T-cell (primary cell): ENCODE measurements around the gene XPNPEP2. TPM values are rescaled to one million over a fixed set of nuclear protein-coding genes. Genes with fewer than 3 reads are reported as not detected.

Source experiments
- ATAC-seq, 4 experiments: fragments of 200-7000 bp in 3 of 4; fragments of 150-1000 bp in 1 of 4; cut with Tn5 transposase; replicated peaks in 1 of 4; 1 replicate in 3 of 4; 2 replicates in 1 of 4; pipeline ENCODE4 v1.10.0; 2021; ENCODE audit warnings: moderate library complexity in 3 of 4, mild to moderate bottlenecking in 2 of 4, moderate number of reproducible peaks in 1 of 4
- CTCF ChIA-PET, 2 donors: fragments of 300-600 bp; sonication (Branson Sonifier 250); formaldehyde crosslinking; loops; one replicate each; lab custom pipeline; 2022; ENCODE audit warnings: antibody characterized with exemption in 2 of 2; lab: Charles Lee
- POLR2A ChIA-PET, 2 donors: fragments of 300-600 bp; sonication (Branson Sonifier 250); formaldehyde crosslinking; loops; one replicate each; lab custom pipeline; 2022; ENCODE audit warnings: antibody characterized with exemption in 2 of 2; lab: Charles Lee
- DNase-seq, 35 experiments: peaks; one replicate each; pipeline versions ENCODE4 v3.0.0 to v3.0.0-alpha.2; 2013 to 2023
- H3K27ac ChIP-seq: one replicate; pipeline ENCODE4 v1.5.1; 2013; ENCODE audit warnings: low read length
- H3K27me3 ChIP-seq, 2 experiments: replicated peaks in 1 of 2; 1 replicate in 1 of 2; 2 replicates in 1 of 2; pipeline versions ENCODE4 v1.6.1 to v1.7.0; 2013; ENCODE audit warnings: low read length in 1 of 2, mixed read lengths in 1 of 2; ENCODE audit not compliant: control insufficient read depth in 2 of 2, insufficient read depth in 2 of 2; ENCODE audit errors: extremely low read depth in 1 of 2
- H3K36me3 ChIP-seq, 2 donors: 1 replicate in 1 of 2; 2 replicates in 1 of 2; pipeline versions ENCODE4 v1.6.1 to v1.7.0; 2013; ENCODE audit warnings: low read length in 1 of 2; ENCODE audit not compliant: control insufficient read depth in 2 of 2, insufficient read depth in 1 of 2; ENCODE audit errors: extremely low read depth in 1 of 2
- H3K4me1 ChIP-seq, 2 experiments: 1 replicate in 1 of 2; 2 replicates in 1 of 2; pipeline versions ENCODE4 v1.6.1 to v1.7.0; 2013; ENCODE audit warnings: low read length in 2 of 2, mixed read lengths in 1 of 2; ENCODE audit not compliant: insufficient read depth in 2 of 2, control insufficient read depth in 1 of 2; ENCODE audit errors: extremely low read depth in 1 of 2
- H3K4me3 ChIP-seq, 2 donors: 1 replicate in 1 of 2; 2 replicates in 1 of 2; pipeline versions ENCODE4 v1.5.1 to v1.7.0; 2013; ENCODE audit warnings: mild to moderate bottlenecking in 2 of 2, low read length in 1 of 2, moderate library complexity in 1 of 2; ENCODE audit not compliant: control insufficient read depth in 1 of 2; ENCODE audit errors: extremely low read depth in 1 of 2
- H3K9me3 ChIP-seq: 2 replicates; pipeline ENCODE4 v1.7.0; 2013
- H3K27ac Mint-ChIP-seq, 2 donors: one replicate each; pipeline ENCODE4 v1.8.0; 2020 to 2021; ENCODE audit warnings: mild to moderate bottlenecking in 2 of 2, mixed read lengths in 2 of 2
- H3K27me3 Mint-ChIP-seq, 2 donors: one replicate each; pipeline ENCODE4 v1.8.0; 2021 to 2022; ENCODE audit warnings: mixed read lengths in 2 of 2
- H3K36me3 Mint-ChIP-seq: one replicate; pipeline ENCODE4 v1.8.0; 2021; ENCODE audit warnings: mixed read lengths
- H3K4me1 Mint-ChIP-seq, 3 donors: one replicate each; pipeline ENCODE4 v1.8.0; 2020 to 2022; ENCODE audit warnings: mixed read lengths in 3 of 3, mild to moderate bottlenecking in 1 of 3
- H3K4me3 Mint-ChIP-seq, 3 donors: one replicate each; pipeline ENCODE4 v1.8.0; 2020 to 2022; ENCODE audit warnings: mild to moderate bottlenecking in 3 of 3, mixed read lengths in 3 of 3, moderate library complexity in 3 of 3
- H3K9me3 Mint-ChIP-seq, 3 donors: one replicate each; pipeline ENCODE4 v1.8.0; 2020 to 2022; ENCODE audit warnings: mixed read lengths in 3 of 3
- WGBS: methylation state at CpG from one replicate; pipeline ENCODE4 v1.1.5; 2013; ENCODE audit warnings: missing lambda C conversion rate; ENCODE audit not compliant: insufficient coverage; 5-methylcytosine and 5-hydroxymethylcytosine counted together
- total RNA-seq, 35 experiments: library from RNA in 6 of 35; stranded (reverse) in 6 of 35; fragments of 120-200 nt in 1 of 35; gene quantifications; one replicate each; pipeline versions ENCODE4 v1.2.1 to v1.2.4 and lab custom pipeline; 2013 to 2026

XPNPEP2 gene
- total RNA-seq, 5 donors from 2014 or later (not counting 1 experiment from before 2014, with no cell fraction given): 0.20 to 0.84 (median 0.37) TPM; not detected in 1

- CTCF ChIA-PET: no interaction called here
- POLR2A ChIA-PET: no interaction called here
- DNase-seq: no peak
- Mint-ChIP-seq H3K27me3 (peaks cover 0 to 10% of the 10 kb centered on the region in 2 donors), H3K4me3 (no peak overlapping the region), H3K27ac (no peak overlapping the region), H3K4me1 (peaks cover 29 to 58% (median 29%) of the 10 kb centered on the region in 3 donors), H3K9me3 (no peaks in the 10 kb centered on the region), H3K36me3 (no peaks in the 10 kb centered on the region)
- WGBS: 88% methylated on average over 1 of the region's 2 CpGs
- H3K4me1 ChIP-seq: peaks cover 4 to 30% of the 10 kb centered on the region in 2 experiments
- no peak overlapping the region for H3K27ac ChIP-seq
- H3K4me3 ChIP-seq: no peak overlapping the region
- H3K36me3 ChIP-seq: no peaks in the 10 kb centered on the region
- no peaks in the 10 kb centered on the region for H3K27me3 ChIP-seq
- no peak for ATAC-seq
- H3K9me3 ChIP-seq: no peaks in the 10 kb centered on the region
These were observed 5.9 kb upstream of the XPNPEP2 start for GRCh38 chrX:129732857-129733256.

GRCh38 chrX:129733335-129733734 lies 5.4 kb upstream of the XPNPEP2 start:
- no peaks in the 10 kb centered on the region for H3K9me3 Mint-ChIP-seq
- H3K36me3 ChIP-seq: no peaks in the 10 kb centered on the region
- ChIA-PET POLR2A (no interaction called here), CTCF (no interaction called here)
- no peak for ATAC-seq
- peaks cover 4 to 35% of the 10 kb centered on the region in 2 experiments for H3K4me1 ChIP-seq
- H3K4me1 Mint-ChIP-seq: peaks cover 29 to 63% (median 33%) of the 10 kb centered on the region in 3 donors
- H3K36me3 Mint-ChIP-seq: no peaks in the 10 kb centered on the region
- no peak overlapping the region for H3K4me3 Mint-ChIP-seq
- H3K9me3 ChIP-seq: no peaks in the 10 kb centered on the region
- H3K27me3 ChIP-seq: no peaks in the 10 kb centered on the region
- no peak overlapping the region for H3K27ac ChIP-seq
- peaks cover 0 to 15% of the 10 kb centered on the region in 2 donors for H3K27me3 Mint-ChIP-seq
- H3K27ac Mint-ChIP-seq: no peak overlapping the region
- H3K4me3 ChIP-seq: no peak overlapping the region
- WGBS: 100% methylated on average over 1 of the region's 4 CpGs
- no peak for DNase-seq

- POLR2A ChIA-PET: no interaction called here
- DNase-seq: peak in 1 of 35 experiments; percentile 16
These were observed 2.3 kb upstream of the XPNPEP2 start for GRCh38 chrX:129736491-129736890.

GRCh38 chrX:129737916-129738315 lies 863 bp upstream of the XPNPEP2 start:
- Mint-ChIP-seq H3K27me3 (peaks cover 0 to 14% of the 10 kb centered on the region in 2 donors), H3K4me3 (no peak overlapping the region), H3K9me3 (no peaks in the 10 kb centered on the region), H3K36me3 (no peaks in the 10 kb centered on the region), H3K4me1 (peaks cover 22 to 43% (median 30%) of the 10 kb centered on the region in 3 donors), H3K27ac (peak overlapping the region in 1 of 2 donors; percentile 52)
- Histone ChIP-seq H3K27ac (no peak overlapping the region), H3K9me3 (no peaks in the 10 kb centered on the region), H3K36me3 (no peaks in the 10 kb centered on the region), H3K4me3 (no peak overlapping the region), H3K27me3 (no peaks in the 10 kb centered on the region), H3K4me1 (peaks cover 0 to 43% of the 10 kb centered on the region in 2 experiments)
- ChIA-PET POLR2A (interaction anchor here in 1 of 2 donors (0.7 kb wide), 1 partner anchor 120 kb away, joined by 13 read pairs; no protein-coding TSS in a partner anchor), CTCF (interaction anchor here in 1 of 2 donors (0.5 kb wide), 1 partner anchor 32 kb away, joined by 3 read pairs; no protein-coding TSS in a partner anchor)
- no peak for DNase-seq
- no CpG with 5 or more reads among the region's 5 CpGs for WGBS
- ATAC-seq: no peak

More at GRCh38 chrX:129736491-129736890, 2.3 kb upstream of the XPNPEP2 start:
- ATAC-seq: peak; percentile 48 to 66 (median 59)
- WGBS: no CpG with 5 or more reads among the region's 6 CpGs
- no peaks in the 10 kb centered on the region for H3K9me3 ChIP-seq
- no peaks in the 10 kb centered on the region for H3K9me3 Mint-ChIP-seq
- H3K27me3 ChIP-seq: no peaks in the 10 kb centered on the region
- H3K4me3 Mint-ChIP-seq: peak overlapping the region in 1 of 3 donors; percentile 26
- no peaks in the 10 kb centered on the region for H3K36me3 ChIP-seq
- CTCF ChIA-PET: interaction anchor here in 1 of 2 donors (0.8 to 0.9 kb wide), 2 partner anchors 10 to 87 kb away, joined by 3 read pairs; no protein-coding TSS in a partner anchor
- peaks cover 0 to 32% of the 10 kb centered on the region in 2 experiments for H3K4me1 ChIP-seq
- H3K27ac Mint-ChIP-seq: peak overlapping the region; percentile 41 to 76
- no peaks in the 10 kb centered on the region for H3K36me3 Mint-ChIP-seq
- peaks cover 19 to 46% (median 24%) of the 10 kb centered on the region in 3 donors for H3K4me1 Mint-ChIP-seq
- H3K27me3 Mint-ChIP-seq: peaks cover 0 to 14% of the 10 kb centered on the region in 2 donors
- H3K4me3 ChIP-seq: no peak overlapping the region
- no peak overlapping the region for H3K27ac ChIP-seq

GRCh38 chrX:129739578-129739977 lies 799 bp downstream of the XPNPEP2 start:
- no peak for DNase-seq
- Histone ChIP-seq H3K9me3 (no peaks in the 10 kb centered on the region), H3K27me3 (no peaks in the 10 kb centered on the region), H3K36me3 (no peaks in the 10 kb centered on the region), H3K27ac (no peak overlapping the region), H3K4me3 (no peak overlapping the region), H3K4me1 (peaks cover 1 to 60% of the 10 kb centered on the region in 2 experiments)
- no peaks in the 10 kb centered on the region for H3K9me3 Mint-ChIP-seq
- H3K27ac Mint-ChIP-seq: no peak overlapping the region
- H3K4me1 Mint-ChIP-seq: peaks cover 35 to 55% (median 45%) of the 10 kb centered on the region in 3 donors
- H3K4me3 Mint-ChIP-seq: no peak overlapping the region
- ChIA-PET CTCF (no interaction called here), POLR2A (no interaction called here)
- ATAC-seq: no peak
- 100% methylated on average over 2 of the region's 4 CpGs for WGBS
- H3K27me3 Mint-ChIP-seq: peaks cover 0 to 17% of the 10 kb centered on the region in 2 donors
- H3K36me3 Mint-ChIP-seq: no peaks in the 10 kb centered on the region

GRCh38 chrX:129741880-129742758 lies 3.3 kb downstream of the XPNPEP2 start:
- POLR2A ChIA-PET: no interaction called here
- Mint-ChIP-seq H3K4me3 (peak overlapping the region in 1 of 3 donors; percentile 26), H3K4me1 (peaks cover 37 to 54% (median 54%) of the 10 kb centered on the region in 3 donors), H3K27me3 (peaks cover 0 to 17% of the 10 kb centered on the region in 2 donors), H3K36me3 (no peaks in the 10 kb centered on the region), H3K9me3 (no peaks in the 10 kb centered on the region), H3K27ac (peak overlapping the region; percentile 31 to 76)
- no peak overlapping the region for H3K27ac ChIP-seq
- WGBS: 67% methylated on average over 1 of the region's 21 CpGs
- no peak for DNase-seq
- CTCF ChIA-PET: no interaction called here
- ATAC-seq: no peak
- H3K36me3 ChIP-seq: no peaks in the 10 kb centered on the region
- no peak overlapping the region for H3K4me3 ChIP-seq
- H3K9me3 ChIP-seq: no peaks in the 10 kb centered on the region
- H3K27me3 ChIP-seq: no peaks in the 10 kb centered on the region
- peaks cover 3 to 60% of the 10 kb centered on the region in 2 experiments for H3K4me1 ChIP-seq
